Motor neuron (in vitro differentiated cells): ENCODE data around the gene RNF217. TPM values are rescaled to one million over a fixed set of nuclear protein-coding genes. Genes with fewer than 3 reads are reported as not detected.

Experiments
- ATAC-seq, 8 experiments: fragments of 200-7000 bp; cut with Tn5 transposase; replicated peaks in 6 of 8; 2 replicates each; pipeline ENCODE4 v1.8.0; 2021; ENCODE audit warnings: mild to moderate bottlenecking in 8 of 8, moderate library complexity in 8 of 8
- H3K27ac ChIP-seq, 2 donors: fragments of 250-450 bp; sonication (Bioruptor Pico); 2 replicates each; pipeline ENCODE4 v1.9.0; 2021; ENCODE audit warnings: antibody characterized with exemption in 2 of 2, mild to moderate bottlenecking in 2 of 2, moderate library complexity in 1 of 2
- H3K4me1 ChIP-seq, 2 donors: fragments of 250-450 bp; sonication (Bioruptor Pico); replicated peaks in 1 of 2; 2 replicates each; pipeline ENCODE4 v1.6.1; 2021; ENCODE audit warnings: antibody characterized with exemption in 2 of 2, mild to moderate bottlenecking in 2 of 2, moderate library complexity in 1 of 2
- H3K4me3 ChIP-seq, 5 donors: fragments of 250-450 bp; sonication (Bioruptor Pico); 2 replicates each; pipeline ENCODE4 v1.9.0; 2021; ENCODE audit warnings: antibody characterized with exemption in 5 of 5, mild to moderate bottlenecking in 5 of 5, moderate library complexity in 4 of 5
- WGBS, 10 experiments: fragments of 450-650 bp; shearing (Covaris generic); methylation state at CpG; one replicate each; pipeline ENCODE4 v1.0.0; 2022; 5-methylcytosine and 5-hydroxymethylcytosine counted together
- in situ Hi-C, 9 experiments: fragments of 400-800 bp; cut with MboI; loops; one replicate each; pipeline ENCODE4 v1.15.0; 2021; ENCODE audit warnings: low sequenced_read_pairs in 9 of 9, low pct_unique_long_range_greater_than_20kb in 2 of 9; ENCODE audit not compliant: unreplicated experiment in 9 of 9
- total RNA-seq, 8 experiments: library from RNA; unstranded; fragments of 300-600 nt; gene quantifications; 2 replicates each; pipeline versions ENCODE4 v1.2.3 to v1.2.4, GENCODE V29; 2022

Gene RNF217
- total RNA-seq, 8 experiments from 2014 or later, result 5.4 to 28.0 (median 11.9) TPM

DNA sequence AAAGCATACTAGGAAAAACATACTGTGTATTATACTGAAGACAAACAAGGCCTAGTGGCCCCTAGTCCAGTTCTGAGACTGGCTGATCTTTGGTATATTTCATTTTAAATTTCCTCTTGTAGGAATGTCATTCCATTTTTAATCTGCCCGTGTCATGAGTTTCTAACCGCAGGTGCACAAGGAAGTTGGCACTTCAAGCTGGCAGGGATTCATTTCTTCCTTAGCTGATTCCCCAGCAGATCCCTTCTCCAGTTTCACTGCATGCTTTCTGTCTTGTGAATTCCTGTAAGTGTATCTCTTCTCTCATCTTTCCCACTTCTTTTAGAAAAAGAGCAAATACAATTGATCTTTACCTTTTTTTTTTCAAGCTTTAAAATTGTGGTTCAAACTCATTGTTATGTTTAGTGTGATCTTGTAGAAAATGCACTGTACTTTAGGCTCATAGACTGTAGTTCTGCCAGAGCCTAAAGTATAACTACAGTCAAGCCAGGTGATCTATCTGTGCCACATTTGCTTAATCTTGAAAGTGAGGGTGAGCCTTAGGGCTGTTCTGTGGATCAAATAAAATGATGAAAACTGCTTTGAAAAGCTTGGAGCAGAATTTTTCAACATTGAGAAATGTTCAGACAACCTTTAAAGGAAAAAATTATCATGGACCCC, 37.0 kb downstream of the RNF217 start:
- in situ Hi-C loops, result no loop called here
- Histone ChIP-seq H3K4me3 (no peak overlapping the region), H3K27ac (no peak overlapping the region), H3K4me1 (peaks cover 9 to 27% of the 10 kb centered on the region in 2 donors)
- WGBS, 10 experiments, result 80 to 100% (median 89%) methylated on average over 1 to 2 of the region's 2 CpGs; no CpG with 5 or more reads in 2 of the 10 experiments
- ATAC-seq, result peak in 1 of 8 experiments; percentile 16

DNA sequence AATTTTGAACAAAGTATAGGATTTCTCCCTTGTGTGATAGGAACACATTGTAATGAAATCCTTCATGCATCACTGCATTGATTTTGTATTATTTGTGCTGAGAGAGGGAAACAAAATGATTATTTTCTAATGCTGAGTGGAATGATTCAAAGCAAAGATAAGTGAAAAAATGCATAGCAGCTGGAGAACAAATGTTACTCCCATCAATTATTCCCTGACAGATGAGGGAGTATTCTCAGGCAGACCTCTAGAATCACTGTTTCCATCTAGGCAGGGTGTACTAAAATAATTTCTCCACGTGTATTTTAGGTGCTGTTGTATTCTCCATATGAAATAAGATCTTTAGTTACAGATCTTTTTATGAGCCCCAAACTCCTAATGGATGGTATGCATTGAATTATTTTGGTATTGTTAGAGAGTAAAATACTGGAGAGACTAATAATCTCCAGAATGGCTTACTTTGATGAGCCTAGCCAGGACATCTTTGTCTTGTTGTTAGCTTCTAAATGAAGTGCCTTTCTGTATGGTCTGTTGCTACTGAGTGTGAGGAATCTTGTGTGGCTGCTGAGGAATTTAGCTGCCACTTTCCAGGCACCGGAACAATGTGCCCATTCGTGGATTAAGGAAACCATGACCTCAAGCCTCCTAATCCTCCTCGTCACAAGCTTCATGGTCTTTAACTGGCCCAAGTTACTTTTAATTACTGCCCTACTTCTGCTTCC, 39.6 kb downstream of the RNF217 start:
- no peak overlapping the region for H3K27ac ChIP-seq
- H3K4me1 ChIP-seq, result peaks cover 9 to 26% of the 10 kb centered on the region in 2 donors
- no peak overlapping the region for H3K4me3 ChIP-seq
- in situ Hi-C loops, result no loop called here
- peak in 7 of 8 experiments; percentile 32 to 90 (median 73) for ATAC-seq
- WGBS, 10 experiments, result 0 to 62% (median 36%) methylated on average over 1 to 4 of the region's 4 CpGs

DNA sequence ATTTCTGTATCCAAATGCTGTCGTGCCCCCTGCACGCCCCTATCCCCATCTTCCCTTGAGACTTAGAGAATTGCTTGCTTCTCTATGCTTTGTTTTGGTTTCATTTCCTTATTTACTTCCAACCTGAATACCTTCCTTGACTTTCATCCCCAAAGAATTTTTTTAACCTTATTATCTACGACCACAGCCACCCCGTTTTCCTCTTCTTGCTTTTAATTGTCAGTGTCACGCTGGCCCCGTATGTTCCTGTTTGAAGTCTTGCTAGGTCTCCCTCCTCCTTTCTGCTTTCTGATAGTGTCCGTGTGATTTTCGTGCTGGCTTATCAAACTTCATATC, 40.1 kb downstream of the RNF217 start:
- in situ Hi-C loops, result no loop called here
- WGBS, 10 experiments, result 61 to 100% (median 88%) methylated on average over 2 to 8 of the region's 8 CpGs
- Histone ChIP-seq H3K4me3 (no peak overlapping the region), H3K4me1 (peaks cover 9 to 20% of the 10 kb centered on the region in 2 donors), H3K27ac (no peak overlapping the region)
- ATAC-seq, result no peak

DNA sequence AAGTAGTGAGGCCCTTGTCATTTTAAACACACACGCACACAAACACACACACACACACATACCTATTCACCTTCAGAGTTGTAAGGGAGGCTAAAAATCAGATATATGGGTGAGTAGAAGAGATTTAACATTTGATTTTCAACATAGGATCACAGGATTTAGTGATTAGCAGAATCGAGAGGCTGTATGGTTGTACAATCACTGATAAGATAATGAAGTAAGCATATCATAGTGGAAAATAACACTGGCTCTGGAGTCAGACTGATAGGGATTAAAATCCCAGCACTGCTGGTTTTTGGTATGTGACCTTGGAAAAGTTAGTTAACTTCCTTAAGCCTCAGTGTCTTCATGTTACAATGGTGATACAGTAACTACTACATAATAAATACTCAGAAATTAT, 40.8 kb downstream of the RNF217 start:
- no peak for ATAC-seq
- H3K27ac ChIP-seq, result no peak overlapping the region
- H3K4me1 ChIP-seq, result peaks cover 11 to 20% of the 10 kb centered on the region in 2 donors
- in situ Hi-C loops, result no loop called here
- 86 to 100% (median 90%) methylated on average over 1 to 2 of the region's 2 CpGs; no CpG with 5 or more reads in 4 of the 10 experiments for WGBS, 10 experiments
- no peak overlapping the region for H3K4me3 ChIP-seq

DNA sequence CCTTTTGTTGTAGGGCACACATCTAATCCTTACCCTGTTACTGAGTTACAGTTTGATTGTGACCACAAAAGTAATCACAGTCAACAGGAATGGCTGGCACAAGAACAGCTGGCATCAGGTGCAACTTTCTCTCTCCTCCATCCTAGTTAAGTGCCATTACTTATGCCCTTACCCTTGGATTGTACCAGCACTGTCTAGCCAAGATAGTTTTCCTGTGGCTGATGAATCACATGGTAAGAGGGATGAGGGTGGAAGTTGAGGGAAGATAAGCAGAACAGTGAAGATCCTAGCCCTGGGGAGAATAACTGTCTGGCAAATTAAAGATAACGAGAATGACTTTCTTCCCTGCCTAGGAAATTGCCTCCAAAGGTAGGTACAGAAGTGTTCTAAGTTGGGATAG, 42.0 kb downstream of the RNF217 start:
- 89 to 100% (median 100%) methylated on average over 1 of the region's 1 CpG; no CpG with 5 or more reads in 5 of the 10 experiments for WGBS, 10 experiments
- in situ Hi-C loops, result no loop called here
- no peak overlapping the region for H3K4me3 ChIP-seq
- no peak for ATAC-seq
- no peak overlapping the region for H3K27ac ChIP-seq
- H3K4me1 ChIP-seq, result peaks cover 19 to 29% of the 10 kb centered on the region in 2 donors

DNA sequence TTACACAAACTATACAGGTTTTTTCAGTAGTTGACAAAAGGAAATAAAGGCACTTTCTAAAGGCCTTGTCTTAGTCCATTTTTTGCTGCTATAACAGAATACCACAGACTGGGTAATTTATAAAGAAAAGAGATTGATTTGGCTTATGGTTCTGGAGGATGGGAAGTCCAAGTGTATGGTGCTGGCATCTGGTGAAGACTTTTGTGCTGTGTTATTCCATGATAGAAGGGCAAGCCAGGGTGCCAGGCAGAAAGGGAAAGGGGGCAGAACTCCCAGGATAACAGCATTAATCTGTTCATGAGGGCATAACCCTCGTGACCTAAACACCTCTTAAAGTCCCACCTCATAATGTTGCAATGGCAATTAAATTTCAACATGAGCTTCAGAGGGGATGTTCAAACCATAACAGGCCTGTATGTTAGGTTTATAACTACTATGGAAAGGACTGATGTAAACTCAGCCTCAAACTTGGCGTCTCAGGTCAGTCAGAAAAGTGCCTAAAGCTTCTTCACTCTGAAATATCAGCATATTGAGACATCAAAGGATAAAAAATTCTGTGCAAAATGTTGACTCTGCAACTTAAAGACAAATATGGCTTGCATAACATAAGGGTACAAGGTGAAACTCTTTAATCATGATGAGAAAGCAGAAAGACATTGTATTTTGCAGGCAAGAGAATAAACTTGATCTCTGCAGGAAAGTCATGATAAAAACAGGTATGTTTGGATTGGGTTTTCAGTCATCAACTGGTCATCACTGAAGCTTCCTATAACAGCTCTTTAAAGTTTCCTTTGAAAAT, 42.8 kb downstream of the RNF217 start:
- Histone ChIP-seq H3K4me3 (no peak overlapping the region), H3K4me1 (peaks cover 20 to 34% of the 10 kb centered on the region in 2 donors), H3K27ac (no peak overlapping the region)
- in situ Hi-C loops, result no loop called here
- ATAC-seq, result no peak
- WGBS, 10 experiments, result 60 to 100% (median 100%) methylated on average over 1 to 2 of the region's 2 CpGs; no CpG with 5 or more reads in 5 of the 10 experiments

DNA sequence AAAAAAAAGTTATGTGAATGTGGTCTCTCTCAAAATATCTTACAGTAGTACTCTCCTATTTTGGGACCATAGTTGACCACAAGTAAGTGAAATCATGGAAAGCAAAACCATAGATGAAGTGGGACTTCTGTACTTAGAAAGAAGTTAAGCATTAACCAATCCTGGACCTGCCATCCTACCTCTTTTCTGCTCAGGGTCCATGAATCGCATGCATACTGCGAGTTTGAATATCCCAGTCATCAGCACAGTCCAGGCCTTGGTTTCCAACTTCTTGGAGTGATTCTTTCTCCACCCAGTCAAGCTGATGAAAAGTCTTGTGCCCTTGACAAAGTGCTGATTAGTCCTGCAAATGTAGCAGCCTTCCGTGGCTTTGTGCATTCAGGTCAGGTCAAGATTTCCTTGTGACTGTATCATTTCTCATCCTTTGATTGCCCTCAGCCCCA, 46.0 kb downstream of the RNF217 start:
- in situ Hi-C loops, result no loop called here
- Histone ChIP-seq H3K4me3 (no peak overlapping the region), H3K4me1 (peaks cover 11 to 17% of the 10 kb centered on the region in 2 donors), H3K27ac (no peak overlapping the region)
- peak in 5 of 8 experiments; percentile 39 to 77 (median 60) for ATAC-seq
- 0 to 100% (median 28%) methylated on average over 1 to 3 of the region's 3 CpGs; no CpG with 5 or more reads in 1 of the 10 experiments for WGBS, 10 experiments

DNA sequence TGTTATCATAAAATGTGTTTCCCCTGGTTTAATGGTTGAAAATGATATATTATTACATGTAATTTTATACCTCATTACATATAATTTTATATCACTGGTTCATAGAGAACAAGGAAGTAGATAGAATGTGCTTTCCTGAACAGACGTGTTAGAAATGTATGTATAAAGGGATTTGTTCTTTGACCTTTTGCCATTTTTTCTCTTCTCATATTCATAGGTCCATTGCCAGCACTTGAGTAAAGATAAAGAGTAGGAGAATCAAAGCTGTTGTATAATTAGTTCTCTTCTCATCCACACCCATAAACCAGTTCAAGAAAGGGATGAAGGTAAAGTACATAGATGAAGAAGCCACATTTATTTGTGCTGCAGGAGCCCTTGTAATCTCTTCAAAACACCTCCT, 46.7 kb downstream of the RNF217 start:
- WGBS, 10 experiments, result 40 to 100% (median 90%) methylated on average over 1 of the region's 1 CpG; no CpG with 5 or more reads in 4 of the 10 experiments
- no peak for ATAC-seq
- in situ Hi-C loops, result no loop called here
- Histone ChIP-seq H3K4me3 (no peak overlapping the region), H3K27ac (no peak overlapping the region), H3K4me1 (peaks cover 18 to 24% of the 10 kb centered on the region in 2 donors)

DNA sequence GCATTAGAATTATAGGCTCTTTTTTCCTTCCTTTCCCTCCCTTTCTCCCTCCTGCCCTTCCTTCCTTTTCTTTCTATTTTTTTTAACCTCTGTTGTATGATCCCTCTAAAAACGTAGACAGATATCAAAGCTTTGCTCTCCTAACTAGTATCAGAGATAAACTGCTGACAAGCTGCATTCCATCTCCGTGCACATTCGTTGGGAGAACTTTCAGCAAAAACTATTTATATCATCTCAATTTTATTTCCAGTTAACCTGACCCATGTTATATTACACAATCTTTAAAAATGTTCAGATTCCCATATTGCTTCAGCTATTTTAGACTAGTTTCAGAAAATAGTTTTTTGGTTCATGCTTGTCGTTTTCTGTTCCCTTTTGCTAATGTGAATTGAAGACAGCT, 47.3 kb downstream of the RNF217 start:
- Histone ChIP-seq H3K4me1 (peaks cover 22 to 30% of the 10 kb centered on the region in 2 donors), H3K27ac (no peak overlapping the region), H3K4me3 (no peak overlapping the region)
- ATAC-seq, result no peak
- in situ Hi-C loops, result no loop called here
- 30 to 83% (median 69%) methylated on average over 1 to 4 of the region's 4 CpGs for WGBS, 10 experiments

DNA sequence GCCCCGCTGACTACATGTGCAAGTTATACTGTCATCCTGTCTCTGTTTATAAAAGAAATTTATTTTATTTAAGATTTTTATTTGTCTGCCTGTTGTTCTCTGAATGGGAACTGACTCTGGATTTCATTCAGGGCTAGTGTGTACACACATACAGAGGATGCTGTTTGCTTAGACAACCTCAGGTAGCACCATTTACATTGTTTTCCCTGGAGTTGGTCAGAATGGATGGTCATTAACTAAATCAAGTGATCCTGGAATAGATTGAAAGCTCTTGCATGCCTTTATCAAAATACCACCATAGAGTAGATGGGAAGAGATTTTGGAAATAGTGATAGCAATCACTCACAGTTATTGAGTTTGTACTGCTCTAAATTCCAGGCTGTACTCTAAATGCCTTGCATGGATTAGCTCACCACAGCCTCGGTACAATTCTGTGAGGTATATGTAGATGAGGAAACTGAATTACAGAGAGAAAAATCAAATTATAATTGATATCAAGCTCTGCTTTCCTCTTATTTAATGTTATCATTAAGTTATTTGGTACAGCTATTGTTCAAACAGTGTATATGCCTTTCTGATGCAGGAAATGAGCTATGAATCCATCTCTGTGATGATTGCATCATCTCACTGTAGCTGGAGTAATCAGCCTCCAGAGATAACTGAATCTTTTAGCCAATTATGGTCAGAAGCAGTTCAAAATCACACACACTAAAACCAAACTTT, 51.9 kb downstream of the RNF217 start:
- H3K27ac ChIP-seq, result peak overlapping the region; percentile 2 to 39
- peak in 6 of 8 experiments; percentile 43 to 76 (median 68) for ATAC-seq
- peaks cover 15 to 29% of the 10 kb centered on the region in 2 donors for H3K4me1 ChIP-seq
- in situ Hi-C loops, result no loop called here
- no peak overlapping the region for H3K4me3 ChIP-seq
- 57 to 100% (median 87%) methylated on average over 1 to 2 of the region's 2 CpGs for WGBS, 10 experiments

DNA sequence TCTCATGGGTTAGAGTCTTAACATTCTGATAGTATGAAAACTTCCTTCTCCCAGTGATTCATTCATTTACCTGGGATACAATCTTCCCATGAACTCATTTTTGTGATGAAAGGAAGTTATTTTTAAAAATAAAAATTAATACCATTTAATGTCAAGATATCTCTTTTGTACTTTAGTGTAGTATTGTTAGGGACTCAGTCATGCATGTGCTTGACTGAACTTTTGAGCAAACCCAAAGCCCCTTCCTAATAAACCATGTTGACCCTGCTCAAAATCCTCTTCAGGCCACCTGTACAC, 52.4 kb downstream of the RNF217 start:
- Histone ChIP-seq H3K4me1 (peaks cover 13 to 24% of the 10 kb centered on the region in 2 donors), H3K27ac (no peak overlapping the region), H3K4me3 (no peak overlapping the region)
- ATAC-seq, result no peak
- in situ Hi-C loops, result no loop called here

DNA sequence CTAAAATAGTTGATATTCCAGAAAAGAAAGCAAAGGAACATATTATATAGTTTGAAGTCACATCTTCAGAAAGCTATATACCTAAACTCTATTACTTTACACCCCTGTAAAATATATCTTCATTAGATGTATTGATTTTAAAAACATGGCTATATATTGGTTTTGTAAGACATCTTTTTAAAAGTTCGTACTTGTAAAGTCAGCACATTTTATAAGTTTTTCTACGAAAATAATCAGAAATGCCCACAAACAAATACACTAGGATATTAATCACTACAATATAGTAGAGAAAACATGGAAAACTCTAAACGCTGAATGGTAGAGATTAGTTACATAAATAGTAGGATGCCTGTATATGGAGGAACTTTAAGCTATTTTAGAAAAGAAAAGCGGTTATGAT, 52.9 kb downstream of the RNF217 start:
- Histone ChIP-seq H3K27ac (no peak overlapping the region), H3K4me3 (no peak overlapping the region), H3K4me1 (peaks cover 18 to 28% of the 10 kb centered on the region in 2 donors)
- ATAC-seq, result no peak
- WGBS, 10 experiments, result 80 to 100% (median 96%) methylated on average over 1 to 4 of the region's 4 CpGs
- in situ Hi-C loops, result no loop called here

DNA sequence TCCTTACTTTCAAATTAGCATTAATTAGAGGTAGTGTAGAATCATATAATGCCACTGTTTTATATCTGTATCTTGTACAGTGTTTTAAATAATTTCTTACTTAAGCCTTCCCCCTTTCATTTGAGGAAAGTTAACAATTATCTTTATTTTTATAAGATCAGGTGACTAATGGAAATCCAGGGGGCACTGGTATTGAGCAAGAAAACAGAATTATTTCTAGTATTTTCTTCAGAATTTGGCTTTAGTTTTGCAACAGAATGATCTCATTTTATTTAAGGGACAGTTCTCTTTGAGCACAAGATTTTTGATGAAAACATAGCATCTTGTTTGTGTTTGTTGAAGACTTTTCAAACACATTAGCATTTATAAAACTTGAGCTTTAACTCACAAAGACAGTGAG, 55.9 kb downstream of the RNF217 start:
- in situ Hi-C loops, result no loop called here
- H3K4me1 ChIP-seq, result peaks cover 23 to 36% of the 10 kb centered on the region in 2 donors
- H3K27ac ChIP-seq, result no peak overlapping the region
- H3K4me3 ChIP-seq, result no peak overlapping the region
- ATAC-seq, result no peak
